ENCODE measurements around the gene ATP1A4. TPM values are rescaled to one million over a fixed set of nuclear protein-coding genes. Genes with fewer than 3 reads are reported as not detected.

Gene ATP1A4
- total and polyA plus RNA-seq, 8 donors, result 0.05 to 0.37 TPM; not detected in 6

DNA sequence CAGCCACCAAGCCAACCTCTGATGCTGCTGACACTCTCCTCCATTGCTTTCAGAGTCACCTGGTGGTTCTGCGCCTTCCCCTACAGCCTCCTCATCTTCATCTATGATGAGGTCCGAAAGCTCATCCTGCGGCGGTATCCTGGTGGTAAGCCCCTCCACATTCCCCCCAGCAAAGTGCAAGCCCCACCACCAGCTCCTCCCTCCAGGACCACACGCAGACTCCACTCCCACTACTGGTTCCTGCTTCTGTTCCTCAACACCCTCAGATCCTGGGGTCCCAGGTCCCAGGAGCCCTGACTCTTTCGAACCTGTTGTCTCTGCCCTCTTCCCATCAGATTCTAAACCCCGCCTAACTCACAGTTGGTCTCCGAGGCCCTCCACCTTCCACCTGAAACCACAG lies 11.6 kb upstream of the ATP1A4 start:
- Histone ChIP-seq H3K36me3 (peaks cover 0 to 23% (median 9%) of the 10 kb centered on the region in 4 donors), H3K27me3 (peaks cover 0 to 5% (median 0%) of the 10 kb centered on the region in 3 donors), H3K9me3 (no peaks in the 10 kb centered on the region), H3K4me1 (no peaks in the 10 kb centered on the region), H3K27ac (no peak overlapping the region), H3K4me3 (no peak overlapping the region)
- no peak for DNase-seq
- TF ChIP-seq EP300 (IDR thresholded peaks at IDR 0.05), result no peak
- 90 to 96% (median 92%) methylated on average over 8 of the region's 8 CpGs for WGBS, 5 donors
- intact Hi-C loops (cut with DNase I; ENCODE audit: low total_unique reads), result no loop called here

GRCh38 chr1:160143695-160144094 lies 7.7 kb upstream of the ATP1A4 start:
- no peak for DNase-seq
- 29 to 50% (median 33%) methylated on average over 1 of the region's 1 CpG for WGBS, 5 donors
- Histone ChIP-seq H3K36me3 (peaks cover 0 to 4% (median 0%) of the 10 kb centered on the region in 4 donors), H3K27me3 (peaks cover 0 to 5% (median 0%) of the 10 kb centered on the region in 3 donors), H3K27ac (no peak overlapping the region), H3K4me1 (no peaks in the 10 kb centered on the region), H3K4me3 (no peak overlapping the region), H3K9me3 (no peaks in the 10 kb centered on the region)
- TF ChIP-seq POLR2AphosphoS5 (IDR thresholded peaks at IDR 0.05) (no peak), POLR2A (IDR thresholded peaks at IDR 0.05) (no peak), EP300 (IDR thresholded peaks at IDR 0.05) (no peak)
- TF ChIP-seq, protein P1, sequence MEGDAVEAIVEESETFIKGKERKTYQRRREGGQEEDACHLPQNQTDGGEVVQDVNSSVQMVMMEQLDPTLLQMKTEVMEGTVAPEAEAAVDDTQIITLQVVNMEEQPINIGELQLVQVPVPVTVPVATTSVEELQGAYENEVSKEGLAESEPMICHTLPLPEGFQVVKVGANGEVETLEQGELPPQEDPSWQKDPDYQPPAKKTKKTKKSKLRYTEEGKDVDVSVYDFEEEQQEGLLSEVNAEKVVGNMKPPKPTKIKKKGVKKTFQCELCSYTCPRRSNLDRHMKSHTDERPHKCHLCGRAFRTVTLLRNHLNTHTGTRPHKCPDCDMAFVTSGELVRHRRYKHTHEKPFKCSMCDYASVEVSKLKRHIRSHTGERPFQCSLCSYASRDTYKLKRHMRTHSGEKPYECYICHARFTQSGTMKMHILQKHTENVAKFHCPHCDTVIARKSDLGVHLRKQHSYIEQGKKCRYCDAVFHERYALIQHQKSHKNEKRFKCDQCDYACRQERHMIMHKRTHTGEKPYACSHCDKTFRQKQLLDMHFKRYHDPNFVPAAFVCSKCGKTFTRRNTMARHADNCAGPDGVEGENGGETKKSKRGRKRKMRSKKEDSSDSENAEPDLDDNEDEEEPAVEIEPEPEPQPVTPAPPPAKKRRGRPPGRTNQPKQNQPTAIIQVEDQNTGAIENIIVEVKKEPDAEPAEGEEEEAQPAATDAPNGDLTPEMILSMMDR (IDR thresholded peaks at IDR 0.05), result no peak
- intact Hi-C loops (cut with DNase I; ENCODE audit: low total_unique reads), result no loop called here

DNA sequence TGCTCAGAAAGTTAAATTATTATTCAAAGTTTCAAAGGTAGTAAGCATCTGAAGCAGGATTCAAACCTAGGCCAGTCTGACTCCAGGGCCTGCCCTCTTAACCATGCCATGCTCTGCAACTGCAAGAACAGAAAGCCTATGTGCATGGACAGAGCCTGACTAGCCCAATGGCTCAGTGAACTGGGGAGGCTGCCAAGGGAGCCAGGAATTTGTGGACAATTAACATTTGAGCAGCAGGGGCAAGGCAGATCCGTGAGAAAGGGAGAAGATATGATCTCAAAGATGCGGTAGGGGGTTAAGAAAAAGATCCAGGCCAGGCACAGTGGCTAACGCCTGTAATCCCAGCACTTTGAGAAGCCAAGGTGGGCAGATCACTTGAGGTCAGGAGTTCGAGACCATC lies 6.5 kb upstream of the ATP1A4 start:
- Histone ChIP-seq H3K36me3 (no peaks in the 10 kb centered on the region), H3K9me3 (no peaks in the 10 kb centered on the region), H3K4me3 (no peak overlapping the region), H3K27me3 (peaks cover 0 to 5% (median 0%) of the 10 kb centered on the region in 3 donors), H3K27ac (no peak overlapping the region), H3K4me1 (no peaks in the 10 kb centered on the region)
- 54 to 73% (median 72%) methylated on average over 4 of the region's 4 CpGs for WGBS, 5 donors
- TF ChIP-seq POLR2A (IDR thresholded peaks at IDR 0.05) (no peak), POLR2AphosphoS5 (IDR thresholded peaks at IDR 0.05) (no peak), EP300 (IDR thresholded peaks at IDR 0.05) (no peak)
- TF ChIP-seq, protein P1 (IDR thresholded peaks at IDR 0.05), result no peak
- intact Hi-C loops (cut with DNase I; ENCODE audit: low total_unique reads), result no loop called here
- DNase-seq, result no peak

- intact Hi-C loops (cut with DNase I; ENCODE audit: low total_unique reads), result no loop called here
- Histone ChIP-seq H3K27me3 (peaks cover 0 to 2% (median 0%) of the 10 kb centered on the region in 3 donors), H3K9me3 (no peaks in the 10 kb centered on the region), H3K4me1 (no peaks in the 10 kb centered on the region), H3K4me3 (no peak overlapping the region), H3K27ac (no peak overlapping the region), H3K36me3 (no peaks in the 10 kb centered on the region)
- TF ChIP-seq POLR2AphosphoS5 (IDR thresholded peaks at IDR 0.05) (no peak), POLR2A (IDR thresholded peaks at IDR 0.05) (no peak), EP300 (IDR thresholded peaks at IDR 0.05) (no peak)
- TF ChIP-seq, protein P1 (IDR thresholded peaks at IDR 0.05), result no peak
- WGBS, 5 donors, result 86 to 90% (median 87%) methylated on average over 14 of the region's 14 CpGs
- no peak for DNase-seq
Observed at GRCh38 chr1:160146107-160146506, 5.3 kb upstream of the ATP1A4 start.

DNA sequence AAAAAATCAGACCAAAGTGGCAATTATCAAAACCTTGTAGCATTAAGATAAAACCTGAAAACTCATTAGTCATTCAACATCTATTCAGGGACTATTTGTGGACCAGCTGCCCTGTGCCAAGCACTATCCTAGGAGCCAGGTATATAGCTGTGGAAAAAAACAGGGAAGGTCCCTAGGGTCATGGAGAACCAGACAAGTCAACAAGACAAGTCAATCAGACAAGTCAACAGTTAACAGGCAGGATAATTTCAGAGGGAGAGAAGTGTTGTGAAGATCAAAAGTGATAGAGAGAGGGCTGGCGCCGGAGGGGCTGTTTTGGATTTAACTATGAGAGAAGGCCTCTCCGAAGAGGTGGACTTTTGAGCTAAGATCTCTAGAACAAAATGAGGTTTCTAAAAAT lies 3.3 kb upstream of the ATP1A4 start:
- TF ChIP-seq EP300 (IDR thresholded peaks at IDR 0.05), result no peak
- no peak for TF ChIP-seq POLR2AphosphoS5 (IDR thresholded peaks at IDR 0.05)
- TF ChIP-seq, protein P1 (IDR thresholded peaks at IDR 0.05), result no peak
- TF ChIP-seq POLR2A (IDR thresholded peaks at IDR 0.05), result no peak
- no peaks in the 10 kb centered on the region for H3K4me1 ChIP-seq
- H3K27ac ChIP-seq, result no peak overlapping the region
- intact Hi-C loops (cut with DNase I; ENCODE audit: low total_unique reads), result no loop called here
- no peak for DNase-seq
- H3K9me3 ChIP-seq, result no peaks in the 10 kb centered on the region
- no peak overlapping the region for H3K4me3 ChIP-seq
- H3K36me3 ChIP-seq, result no peaks in the 10 kb centered on the region
- WGBS, 5 donors, result 84 to 91% (median 86%) methylated on average over 3 of the region's 3 CpGs
- H3K27me3 ChIP-seq, result no peaks in the 10 kb centered on the region

Measured in stomach (tissue), 9 donors.